Activated CD4-positive, alpha-beta T cell treated with anti-CD3 and anti-CD28 coated beads, Interleukin-2, amount 50 U/mL, for 16 hours (primary cell): ENCODE results near the gene CAMTA1.

ENCODE experiments used
- DNase-seq: peaks from one replicate; pipeline ENCODE4 v3.0.0-alpha.2; 2020

Gene CAMTA1

DNA sequence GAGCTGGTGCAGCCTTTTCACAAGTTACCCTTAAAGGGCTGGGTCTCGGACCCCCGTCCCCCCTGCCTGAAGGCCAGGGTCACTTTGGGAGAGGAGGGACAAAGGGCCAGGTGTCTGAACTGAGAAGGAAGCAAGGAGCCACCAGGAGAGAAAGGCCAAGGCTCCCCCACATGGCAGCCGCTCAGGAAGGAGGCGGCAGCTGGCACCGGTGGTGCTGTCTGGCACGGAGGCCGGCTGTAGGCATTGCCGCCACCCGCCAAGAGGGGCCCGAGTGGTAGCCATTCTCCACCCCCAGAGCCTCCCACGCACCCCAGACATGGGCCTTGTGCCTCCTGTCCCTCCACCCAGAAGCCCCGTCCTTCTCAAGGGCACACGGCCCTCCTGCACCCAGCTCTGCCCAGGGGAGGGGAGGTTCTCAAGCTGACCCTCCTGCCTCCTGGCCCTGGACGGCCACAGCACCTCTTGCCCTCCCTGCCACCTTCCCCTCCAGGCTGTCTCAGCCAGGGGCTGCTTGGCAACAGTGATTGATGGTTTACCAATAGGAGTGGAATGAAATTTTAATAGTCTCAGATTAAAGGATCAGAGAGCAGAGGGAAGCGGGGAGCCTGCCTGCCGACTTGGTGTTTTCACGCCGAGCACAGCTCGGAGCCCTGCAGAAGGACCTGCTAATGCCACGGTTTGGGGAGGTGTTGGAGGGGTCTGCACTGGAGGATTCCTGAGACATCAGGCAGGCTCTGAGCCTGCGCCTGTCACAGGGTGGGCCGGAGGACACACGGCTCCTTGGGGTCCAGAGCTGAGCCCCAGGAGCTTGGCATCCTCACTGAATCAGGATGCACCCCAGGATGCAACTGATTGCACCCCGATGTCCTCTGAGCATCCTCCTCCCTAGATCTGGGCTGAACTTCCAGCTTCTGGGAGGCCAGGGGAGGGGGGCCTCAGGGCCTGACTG lies 773.9 kb downstream of the CAMTA1 start:
- no peak for DNase-seq

DNA sequence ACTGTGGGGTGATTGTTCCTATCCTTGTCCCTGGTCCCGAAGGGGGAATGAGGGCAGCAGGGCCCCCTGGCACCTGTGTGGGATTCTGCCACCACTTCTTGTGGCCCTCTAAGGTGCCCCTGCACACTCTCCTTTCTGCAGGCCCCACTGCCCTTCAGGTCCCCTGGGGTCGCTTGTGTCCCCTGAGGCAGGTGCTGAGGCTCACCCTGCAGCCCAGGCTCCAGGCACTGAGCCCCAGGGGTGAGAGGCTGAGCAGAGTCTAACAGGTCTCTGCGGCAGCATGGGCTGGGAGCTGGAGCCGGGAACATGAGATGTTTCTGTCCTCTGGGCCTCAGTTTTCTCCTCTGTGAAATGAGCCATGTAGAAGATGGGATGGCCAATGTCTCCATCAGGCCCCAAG lies 774.9 kb downstream of the CAMTA1 start:
- no peak for DNase-seq

- no peak for DNase-seq
These were observed 775.4 kb downstream of the CAMTA1 start for GRCh38 chr1:7560601-7561181.

- DNase-seq, result peak; percentile 21
These were observed 776.2 kb downstream of the CAMTA1 start for GRCh38 chr1:7561331-7561921.

- DNase-seq, result no peak
These were observed 776.9 kb downstream of the CAMTA1 start for GRCh38 chr1:7561936-7562728.

GRCh38 chr1:7562729-7563605 lies 777.7 kb downstream of the CAMTA1 start:
- DNase-seq, result no peak

- DNase-seq, result no peak
These were observed 778.9 kb downstream of the CAMTA1 start for GRCh38 chr1:7564137-7564536.

GRCh38 chr1:7565099-7565750 lies 780.0 kb downstream of the CAMTA1 start:
- no peak for DNase-seq

DNA sequence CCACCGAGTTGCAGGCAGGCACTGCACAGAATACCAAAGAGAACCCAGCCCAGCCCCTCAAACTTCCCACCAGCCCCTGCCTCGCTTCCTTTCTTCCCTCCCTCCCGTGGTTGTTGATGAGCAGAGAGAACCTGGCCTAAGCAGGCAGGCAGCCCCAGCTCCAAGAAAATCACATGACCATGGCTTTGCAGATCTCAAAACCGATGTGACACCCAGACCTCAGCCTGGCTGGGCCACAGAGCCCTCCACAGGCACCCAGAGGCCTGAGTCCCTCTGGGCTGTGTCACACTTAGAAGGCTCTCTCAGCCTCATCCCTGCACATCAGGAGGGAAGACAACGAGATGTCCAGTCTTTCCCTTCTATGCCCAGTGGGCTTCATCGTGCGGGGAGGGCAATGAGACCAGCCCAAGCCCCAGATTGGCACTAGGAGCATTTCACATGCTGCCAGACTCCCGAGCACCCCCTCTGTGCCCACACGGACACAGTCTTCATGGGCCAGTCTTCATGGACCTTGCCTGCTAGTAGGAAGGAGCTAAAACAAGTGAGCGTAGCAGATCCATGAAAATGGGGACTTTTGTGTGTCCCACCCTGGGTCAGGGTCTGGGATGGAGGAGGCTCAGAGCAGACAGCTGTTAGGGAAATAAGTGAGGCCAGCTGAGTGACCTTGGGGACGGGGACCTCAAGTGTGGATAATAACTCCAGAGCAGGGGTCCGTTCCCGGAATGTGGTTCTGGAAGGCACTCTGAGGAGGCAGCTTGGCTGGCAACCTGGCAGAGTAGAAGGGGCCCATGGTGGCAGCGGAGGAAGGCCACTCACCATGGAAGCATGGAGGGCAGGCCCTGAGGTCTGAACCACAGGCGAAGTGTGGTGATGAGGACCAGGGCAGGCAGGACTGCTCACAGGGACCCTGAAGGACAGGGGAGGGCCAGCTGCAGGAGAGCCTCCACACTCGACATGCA lies 781.4 kb downstream of the CAMTA1 start:
- DNase-seq, result no peak

- no peak for DNase-seq
These were observed 782.1 kb downstream of the CAMTA1 start for GRCh38 chr1:7567376-7567775.

- no peak for DNase-seq
These were observed 782.8 kb downstream of the CAMTA1 start for GRCh38 chr1:7568053-7568452.

DNA sequence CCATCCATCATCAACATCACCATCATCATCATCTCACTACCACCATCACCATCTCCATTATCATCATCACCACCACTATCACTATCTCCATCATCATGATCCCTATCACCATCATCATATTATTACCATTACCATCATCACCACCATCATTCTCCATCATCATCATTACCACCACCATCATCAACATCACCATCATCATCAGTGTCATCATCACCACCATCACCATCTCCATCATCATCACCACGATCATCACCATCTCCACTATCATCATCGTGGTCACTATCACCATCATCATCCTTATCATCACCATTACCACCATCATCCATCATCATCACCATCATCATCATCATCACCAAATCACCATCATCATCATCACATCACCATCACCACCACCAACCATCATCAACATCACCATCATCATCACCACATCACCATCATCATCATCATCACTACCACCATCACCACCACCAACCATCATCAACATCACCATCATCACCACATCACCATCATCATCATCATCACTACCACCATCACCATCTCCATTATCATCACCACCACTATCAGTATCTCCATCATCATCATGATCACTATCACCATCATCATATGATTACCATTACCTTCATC lies 783.8 kb downstream of the CAMTA1 start:
- no peak for DNase-seq

GRCh38 chr1:7570311-7570710 lies 785.1 kb downstream of the CAMTA1 start:
- DNase-seq, result no peak

GRCh38 chr1:7572654-7573152 lies 787.4 kb downstream of the CAMTA1 start:
- no peak for DNase-seq

GRCh38 chr1:7573481-7573880 lies 788.2 kb downstream of the CAMTA1 start:
- DNase-seq, result no peak

- DNase-seq, result no peak
These were observed 789.1 kb downstream of the CAMTA1 start for GRCh38 chr1:7574121-7575040.

DNA sequence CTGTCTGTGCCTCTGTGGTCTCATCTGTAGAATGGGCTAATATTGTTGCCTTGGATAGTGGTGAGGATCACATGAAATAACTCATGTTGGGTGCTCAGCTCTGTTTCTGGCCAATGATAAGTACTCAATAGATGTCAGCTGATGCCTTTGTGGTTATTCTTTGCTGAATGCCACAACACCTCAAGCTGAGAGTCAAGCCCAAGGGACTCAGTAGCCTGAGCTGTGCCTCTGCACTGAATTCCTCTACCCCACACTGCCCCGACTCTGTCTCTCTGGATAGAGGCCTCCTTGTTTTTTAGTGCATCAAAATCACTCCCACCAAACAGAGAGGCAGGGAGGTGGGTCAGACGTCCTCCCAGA lies 789.8 kb downstream of the CAMTA1 start:
- DNase-seq, result no peak

DNA sequence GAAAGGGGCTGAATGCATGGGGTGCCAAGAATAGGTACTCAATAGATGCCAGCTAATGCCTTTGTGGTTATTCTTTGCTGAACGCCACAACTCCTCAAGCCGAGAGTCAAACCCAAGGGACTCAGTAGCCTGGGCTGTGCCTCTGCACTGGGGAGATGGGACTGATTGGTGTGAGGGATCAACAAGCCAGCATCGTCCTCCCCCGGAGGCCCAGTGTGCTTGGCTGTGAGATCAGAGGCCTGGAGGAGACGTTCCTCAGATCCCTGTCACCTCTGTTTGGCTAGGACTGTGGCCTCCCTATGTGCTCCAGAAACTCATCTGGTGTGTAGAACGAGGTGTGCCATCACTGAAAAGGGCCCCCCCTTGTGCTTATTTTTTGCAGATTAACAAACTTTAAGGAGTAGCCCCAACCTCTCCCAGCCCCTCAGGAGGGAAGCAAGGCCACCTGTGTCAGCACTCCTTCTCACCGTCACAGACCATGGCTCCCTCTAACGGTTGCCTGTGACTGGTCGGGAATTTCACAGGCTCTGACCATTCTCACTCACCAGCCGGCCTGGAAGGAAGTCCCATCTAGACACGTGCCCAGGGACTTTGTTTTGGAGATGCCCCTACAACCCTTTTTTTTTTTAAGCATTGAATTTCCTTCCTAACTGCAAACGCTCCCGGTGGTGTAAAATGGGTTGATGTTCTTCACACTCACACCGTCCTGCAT lies 791.8 kb downstream of the CAMTA1 start:
- DNase-seq, result no peak
